SU-DHL-6 (cell line): ENCODE data around the gene DENND2A.

ENCODE experiments used
- H2AFZ ChIP-seq: fragments of 200-600 bp; sonication (generic); 2 replicates; pipeline ENCODE4 v1.6.1; 2014; ENCODE audit warnings: low read depth, mild to moderate bottlenecking, moderate library complexity, mixed read lengths, antibody characterized with exemption, low read length; ENCODE audit not compliant: severe bottlenecking
- H3F3A ChIP-seq: fragments of 200-600 bp; shearing (Covaris generic); 2 replicates; pipeline ENCODE4 v1.6.0; 2016; ENCODE audit warnings: antibody characterized with exemption, mild to moderate bottlenecking; ENCODE audit not compliant: insufficient read depth
- H3K27ac ChIP-seq: fragments of 200-600 bp; sonication (generic); 2 replicates; pipeline ENCODE4 v1.5.1; 2016; ENCODE audit warnings: low read depth, mild to moderate bottlenecking, low read length, moderate library complexity, mixed read lengths
- H3K27me3 ChIP-seq: fragments of 200-600 bp; sonication (generic), shearing (Covaris generic); 2 replicates; pipeline ENCODE4 v1.6.0; 2014; ENCODE audit warnings: mild to moderate bottlenecking, low read length
- H3K36me3 ChIP-seq: fragments of 200-600 bp; sonication (generic); 2 replicates; pipeline ENCODE4 v1.6.1; 2014; ENCODE audit warnings: mild to moderate bottlenecking, low read length, mixed read lengths
- H3K4me2 ChIP-seq: fragments of 300-600, 200-600 bp; shearing (Covaris generic), sonication (generic); 2 replicates; pipeline ENCODE4 v1.6.0; 2014; ENCODE audit warnings: low read length, low read depth, mild to moderate bottlenecking; ENCODE audit not compliant: poor library complexity, severe bottlenecking
- H3K4me3 ChIP-seq: fragments of 200-600 bp; sonication (generic); 2 replicates; pipeline ENCODE4 v1.5.1; 2014; ENCODE audit warnings: antibody characterized with exemption, low read length, mild to moderate bottlenecking, mixed read lengths; ENCODE audit not compliant: insufficient read depth, poor library complexity, severe bottlenecking
- H3K79me2 ChIP-seq: fragments of 200-600 bp; sonication (generic); 2 replicates; pipeline ENCODE4 v1.6.1; 2014; ENCODE audit warnings: mild to moderate bottlenecking, low read length, moderate library complexity; ENCODE audit not compliant: insufficient read depth
- H3K9ac ChIP-seq: fragments of 200-600 bp; sonication (generic); 2 replicates; pipeline ENCODE4 v1.7.0; 2014; ENCODE audit warnings: mild to moderate bottlenecking, low read length
- H3K9me2 ChIP-seq: fragments of 200-600 bp; sonication (generic); replicated peaks from 2 replicates; pipeline ENCODE4 v1.6.1; 2014; ENCODE audit warnings: low read length; ENCODE audit not compliant: insufficient read depth
- H3K9me3 ChIP-seq: fragments of 200-600 bp; sonication (generic); 2 replicates; pipeline ENCODE4 v1.6.1; 2014; ENCODE audit warnings: low read length, mixed read lengths; ENCODE audit not compliant: insufficient read depth
- H4K20me1 ChIP-seq: fragments of 200-600 bp; sonication (generic); 2 replicates; pipeline ENCODE4 v1.6.1; 2014; ENCODE audit warnings: low read depth, mild to moderate bottlenecking, antibody characterized with exemption, low read length, moderate library complexity, mixed read lengths
- CTCF ChIP-seq: fragments of 200-600 bp; sonication (generic); IDR thresholded peaks from one replicate; pipeline ENCODE4 v1.5.1; 2017; ENCODE audit warnings: antibody characterized with exemption, mild to moderate bottlenecking, low read length, moderate library complexity; ENCODE audit not compliant: insufficient read depth, poor library complexity, severe bottlenecking
- EZH2phosphoT487 ChIP-seq: fragments of 200-600 bp; sonication (generic), shearing (Covaris generic); conservative IDR thresholded peaks from 2 replicates; pipeline ENCODE4 v1.6.1; 2018; ENCODE audit warnings: mild to moderate bottlenecking, antibody characterized with exemption, low read length, moderate library complexity, mixed read lengths

Gene DENND2A

GRCh38 chr7:140604760-140605159 lies 35.9 kb downstream of the DENND2A start:
- H3K36me3 ChIP-seq: no peaks in the 10 kb centered on the region
- no peak overlapping the region for H3K27ac ChIP-seq
- H2AFZ ChIP-seq: no peak overlapping the region
- H3K9ac ChIP-seq: no peak overlapping the region
- no peaks in the 10 kb centered on the region for H3K79me2 ChIP-seq
- TF ChIP-seq EZH2phosphoT487 (no peak), CTCF (no peak)
- no peak overlapping the region for H3K4me2 ChIP-seq
- H3K9me3 ChIP-seq: no peaks in the 10 kb centered on the region
- no peaks in the 10 kb centered on the region for H3F3A ChIP-seq
- H3K9me2 ChIP-seq: no peaks in the 10 kb centered on the region
- H3K4me3 ChIP-seq: no peak overlapping the region
- no peaks in the 10 kb centered on the region for H3K27me3 ChIP-seq
- H4K20me1 ChIP-seq: no peaks in the 10 kb centered on the region

GRCh38 chr7:140604076-140604475 lies 36.5 kb downstream of the DENND2A start:
- H3K27me3 ChIP-seq: no peaks in the 10 kb centered on the region
- no peak for TF ChIP-seq EZH2phosphoT487
- TF ChIP-seq CTCF: no peak
- H3K9me2 ChIP-seq: no peaks in the 10 kb centered on the region
- no peaks in the 10 kb centered on the region for H3K9me3 ChIP-seq
- H3K4me3 ChIP-seq: no peak overlapping the region
- H3K36me3 ChIP-seq: no peaks in the 10 kb centered on the region
- no peak overlapping the region for H2AFZ ChIP-seq
- no peaks in the 10 kb centered on the region for H3F3A ChIP-seq
- H3K79me2 ChIP-seq: no peaks in the 10 kb centered on the region
- H3K9ac ChIP-seq: no peak overlapping the region
- no peak overlapping the region for H3K4me2 ChIP-seq
- no peak overlapping the region for H3K27ac ChIP-seq
- no peaks in the 10 kb centered on the region for H4K20me1 ChIP-seq

- no peaks in the 10 kb centered on the region for H3K79me2 ChIP-seq
- H2AFZ ChIP-seq: no peak overlapping the region
- no peak overlapping the region for H3K27ac ChIP-seq
- H3F3A ChIP-seq: no peaks in the 10 kb centered on the region
- H4K20me1 ChIP-seq: no peaks in the 10 kb centered on the region
- no peak overlapping the region for H3K9ac ChIP-seq
- TF ChIP-seq EZH2phosphoT487 (no peak), CTCF (no peak)
- no peak overlapping the region for H3K4me2 ChIP-seq
- H3K4me3 ChIP-seq: no peak overlapping the region
- H3K9me2 ChIP-seq: no peaks in the 10 kb centered on the region
- no peaks in the 10 kb centered on the region for H3K36me3 ChIP-seq
- H3K9me3 ChIP-seq: no peaks in the 10 kb centered on the region
- H3K27me3 ChIP-seq: no peaks in the 10 kb centered on the region
Observed at GRCh38 chr7:140601566-140602174, 38.9 kb downstream of the DENND2A start.
